Calu3 (cell line): ENCODE measurements around the gene EXD1. TPM values are rescaled to one million over a fixed set of nuclear protein-coding genes. Genes with fewer than 3 reads are reported as not detected.

ENCODE experiments used
- BruUV-seq: library from RNA; stranded (reverse); fragments of 400-500 nt; replicated peaks from 2 replicates; lab custom pipeline; 2021; lab: Mats Ljungman, UMichigan
- CTCF ChIA-PET: fragments of 300-600 bp; sonication (Branson Sonifier 250); formaldehyde crosslinking; loops from one replicate; lab custom pipeline; 2022; ENCODE audit warnings: antibody characterized with exemption; lab: Charles Lee
- DNase-seq: peaks from one replicate; pipeline ENCODE4 v3.0.0; 2022
- H3K27ac Mint-ChIP-seq: one replicate; pipeline ENCODE4 v1.8.0; 2022; ENCODE audit warnings: mixed read lengths; ENCODE audit not compliant: unreplicated experiment
- H3K27me3 Mint-ChIP-seq: one replicate; pipeline ENCODE4 v1.8.0; 2022; ENCODE audit warnings: mixed read lengths; ENCODE audit not compliant: unreplicated experiment
- H3K36me3 Mint-ChIP-seq: one replicate; pipeline ENCODE4 v1.8.0; 2022; ENCODE audit warnings: mild to moderate bottlenecking, moderate library complexity, mixed read lengths; ENCODE audit not compliant: insufficient read depth, unreplicated experiment
- H3K4me1 Mint-ChIP-seq: one replicate; pipeline ENCODE4 v1.8.0; 2022; ENCODE audit warnings: mild to moderate bottlenecking, low read depth, mixed read lengths; ENCODE audit not compliant: unreplicated experiment
- H3K4me3 Mint-ChIP-seq: one replicate; pipeline ENCODE4 v1.8.0; 2022; ENCODE audit warnings: mild to moderate bottlenecking, low read depth, moderate library complexity, mixed read lengths; ENCODE audit not compliant: unreplicated experiment
- H3K9me3 Mint-ChIP-seq: one replicate; pipeline ENCODE4 v1.8.0; 2022; ENCODE audit warnings: low read depth, mixed read lengths; ENCODE audit not compliant: unreplicated experiment
- intact Hi-C: fragments of 100-400 bp; cut with micrococcal nuclease; formaldehyde crosslinking; loops from one replicate; pipeline ENCODE4 v1.10.0; 2022; ENCODE audit not compliant: unreplicated experiment
- total RNA-seq: library from RNA; stranded (reverse); gene quantifications from 2 replicates; pipeline ENCODE4 v1.2.3, GENCODE V29; 2022
- TF ChIP-seq, protein P1 (sequence below): fragments of 200-600 bp; IDR thresholded peaks from one replicate; pipeline ENCODE4 v1.8.0; 2022; ENCODE audit warnings: antibody characterized with exemption; ENCODE audit not compliant: unreplicated experiment

Gene EXD1
- total RNA-seq, 1 experiment from 2014 or later: not detected

DNA sequence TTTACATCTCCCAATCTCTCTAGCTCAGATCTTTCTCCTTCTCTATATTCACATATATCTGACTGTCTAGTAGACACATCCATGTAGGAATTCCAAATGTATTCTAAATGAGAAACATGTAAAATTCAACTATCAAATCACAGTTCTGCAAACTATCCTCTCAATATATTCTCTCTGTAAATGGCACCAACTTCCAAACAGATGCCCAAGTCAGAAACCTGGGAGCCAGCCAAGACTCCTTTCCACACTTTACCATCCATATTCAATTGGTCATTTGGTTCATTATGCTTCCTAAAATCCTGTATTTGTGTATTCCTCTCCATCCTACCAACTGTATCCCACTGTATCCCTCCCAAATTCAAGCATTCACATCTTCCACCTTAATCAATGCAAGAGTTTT is 61.5 kb downstream of the EXD1 start:
- H3K4me1 Mint-ChIP-seq: no peaks in the 10 kb centered on the region
- H3K36me3 Mint-ChIP-seq: no peaks in the 10 kb centered on the region
- no peaks in the 10 kb centered on the region for H3K9me3 Mint-ChIP-seq
- no peak overlapping the region for H3K27ac Mint-ChIP-seq
- TF ChIP-seq, protein P1, sequence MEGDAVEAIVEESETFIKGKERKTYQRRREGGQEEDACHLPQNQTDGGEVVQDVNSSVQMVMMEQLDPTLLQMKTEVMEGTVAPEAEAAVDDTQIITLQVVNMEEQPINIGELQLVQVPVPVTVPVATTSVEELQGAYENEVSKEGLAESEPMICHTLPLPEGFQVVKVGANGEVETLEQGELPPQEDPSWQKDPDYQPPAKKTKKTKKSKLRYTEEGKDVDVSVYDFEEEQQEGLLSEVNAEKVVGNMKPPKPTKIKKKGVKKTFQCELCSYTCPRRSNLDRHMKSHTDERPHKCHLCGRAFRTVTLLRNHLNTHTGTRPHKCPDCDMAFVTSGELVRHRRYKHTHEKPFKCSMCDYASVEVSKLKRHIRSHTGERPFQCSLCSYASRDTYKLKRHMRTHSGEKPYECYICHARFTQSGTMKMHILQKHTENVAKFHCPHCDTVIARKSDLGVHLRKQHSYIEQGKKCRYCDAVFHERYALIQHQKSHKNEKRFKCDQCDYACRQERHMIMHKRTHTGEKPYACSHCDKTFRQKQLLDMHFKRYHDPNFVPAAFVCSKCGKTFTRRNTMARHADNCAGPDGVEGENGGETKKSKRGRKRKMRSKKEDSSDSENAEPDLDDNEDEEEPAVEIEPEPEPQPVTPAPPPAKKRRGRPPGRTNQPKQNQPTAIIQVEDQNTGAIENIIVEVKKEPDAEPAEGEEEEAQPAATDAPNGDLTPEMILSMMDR: no peak
- H3K27me3 Mint-ChIP-seq: no peaks in the 10 kb centered on the region
- no peak for DNase-seq
- no peak overlapping the region for H3K4me3 Mint-ChIP-seq
- no TSS peak for BruUV-seq
- CTCF ChIA-PET: no interaction called here
- intact Hi-C loops: no loop called here

DNA sequence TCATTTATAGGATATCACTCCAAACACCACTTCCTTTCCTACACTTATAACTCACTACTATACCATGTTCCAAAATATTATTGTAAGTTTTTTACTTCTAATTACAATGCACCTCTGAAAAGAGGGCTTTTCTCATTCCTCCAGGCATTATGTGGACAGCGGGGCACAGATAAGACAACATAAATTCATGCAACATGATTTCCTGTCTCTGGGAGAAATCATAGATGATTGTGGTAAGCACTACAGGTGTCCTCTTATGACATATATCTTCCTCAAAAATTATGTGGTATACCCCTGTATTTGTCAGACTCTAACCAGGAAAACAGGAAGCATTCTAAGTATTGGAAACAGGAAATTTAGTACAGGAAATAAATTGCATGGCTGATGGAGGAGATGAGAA is 68.8 kb downstream of the EXD1 start:
- Mint-ChIP-seq H3K9me3 (no peaks in the 10 kb centered on the region), H3K27me3 (no peaks in the 10 kb centered on the region), H3K27ac (no peak overlapping the region), H3K36me3 (no peaks in the 10 kb centered on the region), H3K4me3 (no peak overlapping the region), H3K4me1 (no peaks in the 10 kb centered on the region)
- TF ChIP-seq, protein P1: no peak
- CTCF ChIA-PET: no interaction called here
- BruUV-seq: no TSS peak
- intact Hi-C loops: no loop called here
- DNase-seq: no peak

GRCh38 chr15:41161336-41161735 is 69.2 kb downstream of the EXD1 start:
- no peak for DNase-seq
- H3K27me3 Mint-ChIP-seq: no peaks in the 10 kb centered on the region
- CTCF ChIA-PET: no interaction called here
- intact Hi-C loops: no loop called here
- no peaks in the 10 kb centered on the region for H3K9me3 Mint-ChIP-seq
- no peaks in the 10 kb centered on the region for H3K4me1 Mint-ChIP-seq
- no TSS peak for BruUV-seq
- H3K4me3 Mint-ChIP-seq: no peak overlapping the region
- TF ChIP-seq, protein P1: no peak
- no peak overlapping the region for H3K27ac Mint-ChIP-seq
- H3K36me3 Mint-ChIP-seq: no peaks in the 10 kb centered on the region

- no peaks in the 10 kb centered on the region for H3K9me3 Mint-ChIP-seq
- H3K27me3 Mint-ChIP-seq: no peaks in the 10 kb centered on the region
- no peak overlapping the region for H3K4me3 Mint-ChIP-seq
- no peaks in the 10 kb centered on the region for H3K36me3 Mint-ChIP-seq
- TF ChIP-seq, protein P1: no peak
- CTCF ChIA-PET: no interaction called here
- DNase-seq: no peak
- H3K27ac Mint-ChIP-seq: no peak overlapping the region
- intact Hi-C loops: no loop called here
- BruUV-seq: no TSS peak
- H3K4me1 Mint-ChIP-seq: no peaks in the 10 kb centered on the region
Measured at GRCh38 chr15:41160639-41161315, 69.8 kb downstream of the EXD1 start.
